ENCODE data around the gene LAMA2. TPM values are rescaled to one million over a fixed set of nuclear protein-coding genes. Genes with fewer than 3 reads are reported as not detected.

The LAMA2 gene
- total and polyA plus RNA-seq, 2 of the 8 experiments (the other 6 are each of a cell fraction or from before 2014, with no cell fraction given), result 1.3 to 3.8 TPM

GRCh38 chr6:129089357-129089756, 206.4 kb downstream of the LAMA2 start:
- H3K18ac ChIP-seq (ENCODE audit: extremely low read depth, low read length), result no peak overlapping the region
- no peak overlapping the region for H3K4ac ChIP-seq (replicated peaks; ENCODE audit: insufficient read length, low read depth, low read length)
- POLR2A ChIA-PET (ENCODE audit: partially characterized antibody), result no interaction called here
- no peak for DNase-seq (ENCODE audit: low read depth in 1 of 2, low spot score in 2 of 2)
- H2BK12ac ChIP-seq (ENCODE audit: low read depth, low read length), result no peak overlapping the region
- no peak overlapping the region for H4K8ac ChIP-seq (ENCODE audit: extremely low read depth, insufficient read depth, low read length)
- no peak overlapping the region for H3K4me2 ChIP-seq (ENCODE audit: insufficient read depth in 1 of 2, low read depth in 2 of 2, low read length in 2 of 2)
- no peak overlapping the region for H3K14ac ChIP-seq (ENCODE audit: insufficient read length)
- no peak overlapping the region for H3K9ac ChIP-seq (replicated peaks in 1 of 4; ENCODE audit: extremely low read depth in 1 of 4, low read depth in 3 of 4, low read length in 3 of 4)
- H3K56ac ChIP-seq (replicated peaks; ENCODE audit: insufficient read length, low read depth, low read length), result no peak overlapping the region
- no peaks in the 10 kb centered on the region for H3K23me2 ChIP-seq (ENCODE audit: low read depth, low read length)
- no peak overlapping the region for H2BK20ac ChIP-seq (ENCODE audit: low read length)
- no peaks in the 10 kb centered on the region for H3K79me1 ChIP-seq (ENCODE audit: low read depth, low read length)
- no peaks in the 10 kb centered on the region for H3K79me2 ChIP-seq (ENCODE audit: control insufficient read depth in 1 of 2, insufficient read depth in 2 of 2, low read length in 2 of 2)
- H3K27ac ChIP-seq (ENCODE audit: low read depth, low read length), result no peak overlapping the region
- peaks cover 5 to 9% of the 10 kb centered on the region in 2 experiments; a peak in 2 of 4 replicates for H3K9me3 ChIP-seq (ENCODE audit: insufficient read depth in 2 of 2, low read depth in 1 of 2, low read length in 1 of 2)
- H3K36me3 ChIP-seq (ENCODE audit: control insufficient read depth in 2 of 4, insufficient read depth in 4 of 4, low read length in 3 of 4), result no peaks in the 10 kb centered on the region
- H3K4me1 ChIP-seq (replicated peaks in 1 of 4; ENCODE audit: control insufficient read depth in 3 of 4, insufficient read depth in 4 of 4, low read length in 3 of 4), result no peaks in the 10 kb centered on the region
- CTCF ChIA-PET (ENCODE audit: partially characterized antibody), result no interaction called here
- no peak overlapping the region for H4K91ac ChIP-seq (replicated peaks; ENCODE audit: insufficient read length, low read length)
- H3K4me3 ChIP-seq (ENCODE audit: extremely low read depth in 1 of 4, insufficient read depth in 2 of 4, low read depth in 3 of 4, low read length in 4 of 4), result no peak overlapping the region
- no peak overlapping the region for H2BK5ac ChIP-seq (ENCODE audit: low read depth, low read length)
- H4K20me1 ChIP-seq (replicated peaks in 1 of 2; ENCODE audit: control insufficient read depth in 1 of 2, insufficient read depth in 2 of 2, low read length in 2 of 2), result no peaks in the 10 kb centered on the region
- no peak overlapping the region for H2AFZ ChIP-seq (ENCODE audit: low read length)
- no peak for FAIRE-seq
- no peaks in the 10 kb centered on the region for H3K27me3 ChIP-seq (replicated peaks in 1 of 4; ENCODE audit: control insufficient read depth in 3 of 4, extremely low read depth in 1 of 4, insufficient read depth in 3 of 4, low read length in 3 of 4)
- no peak overlapping the region for H3K23ac ChIP-seq (ENCODE audit: insufficient read length)
- no peak overlapping the region for H2BK120ac ChIP-seq (replicated peaks; ENCODE audit: low read depth, low read length)
- no peak overlapping the region for H2AK5ac ChIP-seq (ENCODE audit: low read depth, low read length)
- WGBS, 2 experiments (ENCODE audit: extremely low coverage in 1 of 2, insufficient coverage in 1 of 2, insufficient read length in 1 of 2, insufficient replicate concordance in 2 of 2, low coverage in 1 of 2, low lambda C conversion rate in 2 of 2, missing lambda C conversion rate in 1 of 2), result 81% methylated on average over 1 of the region's 1 CpG; no CpG with 5 or more reads in 1 of the 2 experiments
- no peak overlapping the region for H4K5ac ChIP-seq (ENCODE audit: insufficient read length, low read depth, low read length)
- no peak overlapping the region for H2BK15ac ChIP-seq (ENCODE audit: low read length)
- TF ChIP-seq KDM1A (IDR thresholded peaks at IDR 0.05; ENCODE audit: borderline replicate concordance, low read length), result no peak
- TF ChIP-seq POLR2AphosphoS5 (IDR thresholded peaks at IDR 0.05; ENCODE audit: low read depth, low read length), result no peak
- no peak for TF ChIP-seq KDM4A (IDR thresholded peaks at IDR 0.05; ENCODE audit: low read depth, low read length, severe bottlenecking)
- TF ChIP-seq RAD21 (IDR thresholded peaks at IDR 0.05 in 1 of 2, conservative IDR thresholded peaks at IDR 0.05 in 1 of 2; ENCODE audit: low read depth in 2 of 2, low read length in 2 of 2), result no peak
- no peak for TF ChIP-seq RBBP5 (IDR thresholded peaks at IDR 0.05; ENCODE audit: borderline replicate concordance, low read depth, low read length)
- no peak for TF ChIP-seq ASH2L (IDR thresholded peaks at IDR 0.05; ENCODE audit: low read length)
- no peak for TF ChIP-seq CHD1 (IDR thresholded peaks at IDR 0.05; ENCODE audit: low read depth, low read length)
- TF ChIP-seq TCF12 (IDR thresholded peaks at IDR 0.05; ENCODE audit: low read depth, low read length), result no peak
- no peak for TF ChIP-seq SP1 (IDR thresholded peaks at IDR 0.05; ENCODE audit: low read depth, low read length)
- TF ChIP-seq RXRA (IDR thresholded peaks at IDR 0.05; ENCODE audit: insufficient read depth, low read depth, low read length), result no peak
- no peak for TF ChIP-seq EP300 (IDR thresholded peaks at IDR 0.05; ENCODE audit: borderline replicate concordance in 1 of 2, low read depth in 2 of 2, low read length in 2 of 2)
- no peak for TF ChIP-seq SIRT6 (IDR thresholded peaks at IDR 0.05; ENCODE audit: low read length)
- no peak for TF ChIP-seq SP2 (IDR thresholded peaks at IDR 0.05; ENCODE audit: low read length)
- TF ChIP-seq RNF2 (IDR thresholded peaks at IDR 0.05; ENCODE audit: borderline replicate concordance, low read depth, low read length, missing control alignments, poor library complexity, severe bottlenecking), result no peak
- TF ChIP-seq SAP30 (IDR thresholded peaks at IDR 0.05; ENCODE audit: insufficient read depth, insufficient replicate concordance, low read length), result no peak
